CD4-positive, alpha-beta T cell treated with Interleukin-6 for 4 hours (primary cell): ENCODE results near the gene KEL.
"Not testable (repeated sequence)": the region's sequence is repeated elsewhere in the genome, so short reads cannot be mapped to it uniquely, and the experiment has no call there.

ENCODE experiments used
- DNase-seq: peaks from one replicate; pipeline ENCODE4 v3.0.0-alpha.2; 2020; ENCODE audit warnings: mixed read lengths

Gene KEL

GRCh38 chr7:142961973-142962926, at the start of gene KEL:
Gene KEL (minus strand): TSS chr7:142962363. CDS start chr7:142962206, 157 bp downstream.
- no peak for DNase-seq

- peak; percentile 84 for DNase-seq
These were observed 46.1 kb upstream of the KEL start for GRCh38 chr7:143008007-143008901.

- DNase-seq = no peak
These were observed 43.6 kb upstream of the KEL start for GRCh38 chr7:143005632-143006260.

- DNase-seq = peak; percentile 51
These were observed 41.4 kb upstream of the KEL start for GRCh38 chr7:143003393-143004051.

GRCh38 chr7:143002898-143003297, 40.7 kb upstream of the KEL start:
- DNase-seq = no peak

- DNase-seq = no peak
These were observed 39.9 kb upstream of the KEL start for GRCh38 chr7:143002106-143002505.

GRCh38 chr7:143000648-143001047, 38.5 kb upstream of the KEL start:
- no peak for DNase-seq

GRCh38 chr7:142999793-143000192, 37.6 kb upstream of the KEL start:
- no peak for DNase-seq

- no peak for DNase-seq
These were observed 36.8 kb upstream of the KEL start for GRCh38 chr7:142998966-142999365.

- DNase-seq = no peak
These were observed 35.4 kb upstream of the KEL start for GRCh38 chr7:142997456-142997989.

- DNase-seq = no peak
These were observed 30.3 kb upstream of the KEL start for GRCh38 chr7:142992427-142992826.

GRCh38 chr7:142984297-142984696, 22.1 kb upstream of the KEL start:
- DNase-seq = no peak

GRCh38 chr7:142983825-142984224, 21.7 kb upstream of the KEL start:
- DNase-seq = no peak

GRCh38 chr7:142978402-142978801, 16.2 kb upstream of the KEL start:
- not testable (repeated sequence) for DNase-seq

GRCh38 chr7:142974626-142975025, 12.5 kb upstream of the KEL start:
- DNase-seq = no peak

GRCh38 chr7:142969183-142969582, 7.0 kb upstream of the KEL start:
- no peak for DNase-seq

- no peak for DNase-seq
These were observed 6.1 kb upstream of the KEL start for GRCh38 chr7:142968229-142968628.

GRCh38 chr7:142964502-142965246, 2.5 kb upstream of the KEL start:
- no peak for DNase-seq

GRCh38 chr7:142963993-142964392, 1.8 kb upstream of the KEL start:
- no peak for DNase-seq

GRCh38 chr7:142962991-142963390, 828 bp upstream of the KEL start:
- DNase-seq = no peak

GRCh38 chr7:142961595-142961972, 579 bp downstream of the KEL start:
- no peak for DNase-seq
